GM12891 (cell line): ENCODE measurements around the gene COX5A.
"Not testable (repeated sequence)": the region's sequence is repeated elsewhere in the genome, so short reads cannot be mapped to it uniquely, and the experiment has no call there.

Experiments
- DNase-seq: peaks from one replicate; pipeline ENCODE4 v3.0.0; 2011; ENCODE audit warnings: low spot score; ENCODE audit not compliant: insufficient read length
- FAIRE-seq: peaks from 2 replicates; lab custom pipeline; 2011; peaks lifted over from hg19 to GRCh38; lab: Jason Lieb, UNC
- PAX5 ChIP-seq: IDR thresholded peaks from 2 replicates; pipeline ENCODE4 v1.6.1; 2011; ENCODE audit warnings: low read length, moderate library complexity, mild to moderate bottlenecking; ENCODE audit not compliant: insufficient read depth, severe bottlenecking
- POLR2A ChIP-seq: IDR thresholded peaks from 2 replicates; pipeline ENCODE4 v1.6.1; 2011; ENCODE audit warnings: low read depth, low read length, control low read depth
- POLR2AphosphoS5 ChIP-seq: IDR thresholded peaks from 2 replicates; pipeline ENCODE4 v1.6.1; 2011; ENCODE audit warnings: low read depth, low read length, control low read depth
- POU2F2 ChIP-seq: IDR thresholded peaks from 2 replicates; pipeline ENCODE4 v1.6.1; 2011; ENCODE audit warnings: low read depth, mild to moderate bottlenecking, control low read depth, low read length, moderate library complexity
- SPI1 ChIP-seq: IDR thresholded peaks from 2 replicates; pipeline ENCODE4 v1.6.1; 2011; ENCODE audit warnings: low read depth, low read length, control low read depth
- TAF1 ChIP-seq: IDR thresholded peaks from 2 replicates; pipeline ENCODE4 v1.6.1; 2011; ENCODE audit warnings: low read depth, low read length, control low read depth

COX5A gene

GRCh38 chr15:74956648-74957475 lies 19.0 kb upstream of the COX5A start, which contains the start of gene RPP25:
Gene RPP25, minus strand, starts transcription at chr15:74956772. Its CDS starts 189 bp downstream, at chr15:74956583.
- DNase-seq (peak; percentile 86), FAIRE-seq (peak; percentile 78)
- TF ChIP-seq PAX5 (no peak), SPI1 (no peak), TAF1 (no peak), POLR2A (no peak)

DNA sequence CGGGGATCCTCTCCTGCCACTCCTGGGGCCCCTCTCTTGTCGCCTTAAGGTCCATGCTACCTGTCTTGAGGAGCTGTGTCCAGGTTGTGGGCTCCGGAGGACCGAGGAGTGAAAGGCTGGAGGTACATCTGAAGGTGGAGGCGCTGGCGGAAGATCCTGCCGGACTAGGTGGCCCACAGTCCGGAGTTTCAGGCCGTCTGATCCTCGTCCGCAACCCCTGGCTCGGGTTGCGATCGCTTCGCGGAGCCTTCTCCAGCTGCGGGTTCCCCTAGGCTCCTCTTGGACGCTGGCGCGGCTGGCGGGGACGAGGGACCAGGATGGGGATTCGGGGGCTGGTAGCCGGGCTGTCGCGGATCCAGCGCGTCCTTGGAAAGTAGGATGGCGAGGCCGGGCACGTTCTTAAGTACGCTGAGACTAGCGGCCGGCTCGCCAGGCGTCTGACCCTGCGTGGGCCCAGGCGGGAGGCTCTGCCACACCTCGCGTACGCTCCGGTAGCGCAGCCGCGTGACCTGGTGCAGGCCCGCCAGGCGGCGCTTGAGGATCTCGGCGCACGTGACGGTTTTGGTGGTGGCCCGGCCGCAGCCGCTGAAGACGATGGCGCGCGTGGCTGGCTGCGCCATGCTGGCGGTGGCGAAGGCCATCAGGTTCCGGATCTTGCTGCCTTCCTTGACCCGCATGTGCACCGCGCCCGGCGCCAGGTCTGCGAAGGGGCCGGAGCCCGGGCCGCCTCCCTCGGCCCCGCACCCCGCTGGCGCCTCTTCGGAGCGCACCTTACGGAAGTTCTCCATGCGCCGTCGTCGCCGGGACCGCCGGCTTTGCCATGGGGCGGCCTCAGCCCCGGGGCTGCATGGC lies 18.1 kb upstream of the COX5A start:
- peak; percentile 8 for TF ChIP-seq PAX5
- TF ChIP-seq POU2F2 = no peak
- DNase-seq (no peak), FAIRE-seq (peak; percentile 45)

DNA sequence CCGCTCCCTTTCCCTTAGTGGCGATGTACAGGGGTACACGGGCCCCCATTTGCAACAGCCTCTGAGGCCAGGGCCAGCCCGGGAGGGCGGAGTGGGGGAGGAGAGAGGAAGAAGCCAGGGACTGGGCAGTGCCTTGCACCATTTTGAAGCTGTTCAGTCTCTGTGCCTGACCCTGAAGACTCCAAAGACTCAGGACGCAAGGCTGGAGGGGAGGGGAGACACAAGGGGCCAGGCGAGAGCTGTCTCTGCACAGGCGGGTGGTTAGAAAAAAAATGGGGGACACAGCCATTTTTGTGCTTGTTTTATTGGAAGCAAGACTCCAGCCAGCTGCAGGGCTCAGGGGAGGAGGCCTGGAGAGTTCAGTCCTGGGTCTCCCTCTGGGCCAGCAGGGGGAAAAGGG lies 17.1 kb upstream of the COX5A start:
- FAIRE-seq (no peak), DNase-seq (no peak)
- TF ChIP-seq POLR2AphosphoS5 (no peak), POLR2A (no peak), TAF1 (no peak), SPI1 (no peak), POU2F2 (no peak), PAX5 (no peak)

- FAIRE-seq (no peak), DNase-seq (no peak)
- no peak for TF ChIP-seq SPI1
- no peak for TF ChIP-seq PAX5
Measured at GRCh38 chr15:74954515-74954914, 16.6 kb upstream of the COX5A start.

DNA sequence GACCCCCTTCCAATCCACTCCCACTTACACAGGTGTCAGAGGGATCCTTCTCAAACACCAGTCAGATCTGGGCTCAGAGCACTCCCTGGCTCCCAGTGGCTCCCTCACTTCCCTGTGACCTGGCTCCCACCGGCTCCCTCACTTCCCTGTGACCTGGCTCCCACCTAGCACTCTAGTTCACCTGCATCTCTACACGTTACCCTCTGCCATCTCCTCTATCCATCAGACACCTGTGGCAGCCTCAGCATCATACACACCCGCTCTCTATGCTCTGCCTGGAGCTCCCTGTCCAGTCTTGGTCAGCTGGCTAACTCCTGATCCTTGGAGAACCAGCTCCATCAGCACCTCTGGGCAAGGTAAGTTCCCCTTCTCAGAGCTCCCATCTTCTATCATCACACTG lies 13.1 kb upstream of the COX5A start:
- no peak for FAIRE-seq
- no peak for DNase-seq

DNA sequence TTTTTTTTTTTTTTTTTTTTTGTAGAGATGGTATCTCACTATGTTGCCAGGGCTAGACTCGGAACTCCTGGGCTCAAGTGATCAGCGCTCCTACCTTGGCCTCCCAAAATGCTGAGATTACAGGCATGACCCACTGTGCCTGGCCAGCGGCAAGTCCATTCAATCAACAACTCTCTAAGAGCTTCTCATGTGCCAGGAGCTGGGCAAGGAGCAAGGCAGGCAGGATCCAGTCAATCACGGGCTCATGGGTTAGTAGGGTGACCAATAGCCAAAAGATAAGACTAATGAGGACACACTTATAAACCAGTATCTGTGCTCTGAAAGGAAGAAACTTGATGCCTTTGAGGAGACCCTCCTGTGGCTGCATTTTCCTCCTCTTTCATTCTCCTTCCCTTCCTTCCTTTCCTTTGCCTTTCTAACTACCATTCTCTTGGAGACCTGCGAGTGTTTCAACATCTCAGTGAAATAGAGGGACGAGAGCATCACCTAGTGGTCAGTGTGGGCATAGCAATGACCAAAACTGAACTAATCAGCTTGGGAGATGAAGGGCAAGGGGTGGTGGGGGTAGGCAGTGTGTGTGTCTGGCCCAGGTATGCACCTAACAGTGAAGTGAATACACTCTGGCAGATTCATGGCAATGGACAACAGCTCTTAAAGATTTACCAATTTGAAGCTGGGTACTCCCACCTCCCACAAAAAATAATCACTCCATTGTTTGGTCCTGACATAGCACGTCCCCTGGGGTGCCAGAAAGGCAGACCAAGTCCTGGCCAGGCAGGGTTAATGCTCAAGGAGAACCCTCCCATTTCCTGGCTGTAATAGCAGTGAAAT lies 12.4 kb upstream of the COX5A start:
- no peak for DNase-seq
- FAIRE-seq = peak; percentile 93
- TF ChIP-seq POU2F2 (no peak), PAX5 (no peak), TAF1 (no peak), POLR2AphosphoS5 (no peak), SPI1 (no peak), POLR2A (no peak)

More for the DNA sequence above, 13.1 kb upstream of the COX5A start:
- TF ChIP-seq POU2F2 = no peak
- no peak for TF ChIP-seq TAF1
- no peak for TF ChIP-seq POLR2AphosphoS5
- no peak for TF ChIP-seq SPI1
- no peak for TF ChIP-seq POLR2A
- no peak for TF ChIP-seq PAX5

DNA sequence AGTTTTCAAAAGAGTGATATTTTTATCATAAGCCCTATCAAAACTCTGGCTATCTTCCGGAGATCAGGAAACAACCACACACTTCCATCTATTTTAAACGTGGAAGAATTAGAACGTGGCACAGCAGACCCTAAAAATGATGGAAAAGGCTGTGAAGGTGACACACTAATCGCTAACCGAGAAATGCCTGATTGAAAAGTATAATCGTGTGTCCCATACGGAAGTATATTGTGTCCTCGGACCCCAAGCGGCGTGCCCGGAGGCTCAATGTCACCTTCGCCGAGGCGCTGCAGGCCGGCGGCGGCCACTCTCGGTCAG lies 642 bp downstream of the COX5A start:
- TF ChIP-seq POLR2A (no peak), PAX5 (no peak), POU2F2 (no peak), POLR2AphosphoS5 (no peak), SPI1 (no peak), TAF1 (no peak)
- FAIRE-seq = no peak
- no peak for DNase-seq

- not testable (repeated sequence) for DNase-seq
Measured at GRCh38 chr15:74935193-74935592, 2.7 kb downstream of the COX5A start.

GRCh38 chr15:74933573-74933972 lies 4.3 kb downstream of the COX5A start:
- no peak for FAIRE-seq
- TF ChIP-seq SPI1 = no peak
- no peak for TF ChIP-seq TAF1
- TF ChIP-seq POLR2AphosphoS5 = no peak
- no peak for TF ChIP-seq PAX5
- TF ChIP-seq POLR2A = no peak
- no peak for TF ChIP-seq POU2F2
- no peak for DNase-seq

More at GRCh38 chr15:74935193-74935592, 2.7 kb downstream of the COX5A start:
- FAIRE-seq = not testable (repeated sequence)

- no peak for DNase-seq
- no peak for FAIRE-seq
- TF ChIP-seq TAF1 (no peak), POLR2AphosphoS5 (no peak), POU2F2 (no peak), PAX5 (no peak), POLR2A (no peak), SPI1 (no peak)
Measured at GRCh38 chr15:74928771-74929198, 9.1 kb downstream of the COX5A start.
